GM19397 (cell line): ENCODE results near the gene ANO2.

Experiments
- ATAC-seq: cut with Tn5 transposase; IDR thresholded peaks from one replicate; pipeline ENCODE4 v1.9.1; 2021; ENCODE audit warnings: mild to moderate bottlenecking, moderate library complexity; ENCODE audit not compliant: unreplicated experiment

The ANO2 gene

GRCh38 chr12:5945071-5946008, at the start of gene ANO2:
Gene ANO2, minus strand, starts transcription at chr12:5945259. Its CDS starts 42 bp downstream, at chr12:5945217.
- no peak for ATAC-seq

DNA sequence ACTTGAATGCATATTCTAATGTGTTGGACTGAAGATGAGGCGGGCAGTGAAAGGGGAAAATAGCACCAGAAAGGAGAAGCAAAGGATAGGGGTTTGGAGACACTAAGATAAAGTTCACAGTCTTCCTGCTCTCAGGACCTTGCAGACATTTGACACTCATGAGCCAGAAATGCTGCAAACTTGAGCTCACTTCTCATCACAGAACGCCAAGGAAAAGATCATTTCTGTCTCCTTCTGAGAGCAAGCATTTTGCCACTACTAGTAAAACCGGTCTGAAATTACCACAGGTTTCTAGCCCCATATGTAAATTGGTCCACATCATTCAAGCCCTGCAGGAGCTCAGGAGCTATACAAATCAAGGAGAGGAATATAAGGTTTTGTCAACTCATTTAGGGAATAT, 44.6 kb upstream of the ANO2 start:
- no peak for ATAC-seq

DNA sequence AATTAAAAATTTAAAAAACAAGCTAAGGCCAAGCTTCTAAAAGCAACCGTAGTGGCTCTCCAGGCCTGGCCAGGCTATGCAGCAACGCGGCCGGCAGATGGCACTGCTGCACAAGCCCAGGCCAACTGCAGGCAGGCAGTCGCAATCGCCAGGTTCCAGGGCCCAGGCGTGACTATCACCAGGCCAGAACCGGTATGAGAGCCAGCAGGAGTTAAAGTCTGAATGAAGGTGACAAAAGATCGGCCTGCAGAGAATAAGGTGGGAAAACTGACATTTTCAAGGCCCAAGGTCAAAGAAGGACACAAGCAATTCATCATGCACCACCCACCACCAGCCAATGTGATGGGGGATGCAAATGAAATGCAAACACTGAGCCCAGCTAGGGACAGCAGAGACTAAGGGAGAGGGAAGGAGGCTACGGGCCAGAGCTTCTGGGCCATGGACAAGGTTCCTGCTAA, 43.6 kb upstream of the ANO2 start:
- ATAC-seq = peak; percentile 68

DNA sequence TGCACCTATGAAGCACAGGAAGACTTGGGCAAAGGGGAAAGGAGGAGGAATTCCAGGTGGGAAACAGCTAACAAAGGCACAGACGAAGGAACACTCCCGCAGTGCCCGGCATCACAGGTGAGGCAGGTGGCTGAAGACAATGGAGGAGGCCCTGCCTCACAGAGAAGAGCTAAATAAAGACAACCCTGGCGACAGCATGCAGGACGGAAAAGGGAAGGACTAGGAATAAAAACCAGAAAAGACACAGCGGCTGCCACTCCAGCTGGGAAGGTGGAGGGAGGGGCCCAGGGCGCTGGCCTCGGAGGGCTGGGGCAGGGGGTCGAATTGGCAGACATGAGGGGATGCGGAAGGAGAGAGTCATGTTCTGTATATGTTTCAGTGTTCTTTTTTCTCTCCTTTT, 43.0 kb upstream of the ANO2 start:
- ATAC-seq = no peak

DNA sequence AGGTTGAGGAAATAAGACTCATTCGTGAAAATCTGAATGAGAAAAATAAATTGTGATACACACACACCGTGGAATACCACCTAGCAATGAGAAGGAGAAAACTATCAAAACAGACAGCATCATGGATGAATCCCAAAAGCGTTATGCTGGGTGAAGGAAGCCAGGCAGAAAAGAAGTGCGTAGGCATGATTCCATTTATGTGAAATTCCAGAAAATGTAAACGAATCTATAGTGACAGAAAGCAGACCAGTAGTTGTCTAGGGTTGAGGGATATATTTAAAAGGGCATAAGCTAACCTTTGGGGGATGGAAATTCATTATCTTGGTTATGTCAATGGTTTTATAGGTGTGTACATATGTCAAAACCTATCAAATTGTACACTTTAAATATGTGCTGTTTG, 42.5 kb upstream of the ANO2 start:
- no peak for ATAC-seq

- no peak for ATAC-seq
Measured at GRCh38 chr12:5985471-5985870, 40.4 kb upstream of the ANO2 start.

DNA sequence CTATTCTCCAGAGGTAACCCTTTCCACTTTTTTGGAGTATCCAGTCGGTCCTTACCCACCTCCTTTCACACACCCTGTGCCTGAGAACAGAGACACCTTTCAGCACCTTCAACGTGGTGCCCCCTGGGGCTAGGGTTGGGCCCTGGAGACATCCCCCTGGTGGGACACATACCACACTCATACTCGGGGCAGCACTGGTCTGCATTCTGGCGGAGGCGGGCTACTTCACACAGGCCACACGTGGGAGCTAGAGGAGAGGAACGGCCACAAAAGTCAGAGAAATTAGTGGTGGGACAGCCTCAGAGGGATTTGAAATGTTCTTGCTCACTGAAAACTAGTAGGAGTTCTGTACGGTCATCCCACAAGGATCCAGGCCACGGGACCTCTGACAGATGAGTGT, 39.8 kb upstream of the ANO2 start:
- ATAC-seq = no peak

DNA sequence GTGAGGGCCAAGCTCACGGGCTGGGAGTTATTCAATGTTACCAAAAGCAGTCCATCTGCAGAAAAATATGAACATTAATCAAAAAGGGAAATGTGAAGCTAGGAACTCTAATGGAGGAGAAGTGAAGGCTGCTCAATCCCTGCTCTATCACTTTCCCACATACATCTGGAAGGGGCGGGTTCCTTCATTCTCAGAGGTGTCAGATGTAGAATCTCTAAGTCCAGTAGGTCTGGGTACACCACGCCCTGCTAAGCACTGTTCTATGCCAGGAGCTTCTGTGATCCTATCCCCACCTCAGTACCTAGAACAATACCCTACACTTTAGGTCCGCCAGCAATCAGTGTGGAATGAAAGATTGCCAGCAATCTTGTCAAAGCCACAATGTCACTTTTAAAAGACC, 37.0 kb upstream of the ANO2 start:
- ATAC-seq = no peak

- ATAC-seq = no peak
Measured at GRCh38 chr12:5977556-5977955, 32.5 kb upstream of the ANO2 start.

DNA sequence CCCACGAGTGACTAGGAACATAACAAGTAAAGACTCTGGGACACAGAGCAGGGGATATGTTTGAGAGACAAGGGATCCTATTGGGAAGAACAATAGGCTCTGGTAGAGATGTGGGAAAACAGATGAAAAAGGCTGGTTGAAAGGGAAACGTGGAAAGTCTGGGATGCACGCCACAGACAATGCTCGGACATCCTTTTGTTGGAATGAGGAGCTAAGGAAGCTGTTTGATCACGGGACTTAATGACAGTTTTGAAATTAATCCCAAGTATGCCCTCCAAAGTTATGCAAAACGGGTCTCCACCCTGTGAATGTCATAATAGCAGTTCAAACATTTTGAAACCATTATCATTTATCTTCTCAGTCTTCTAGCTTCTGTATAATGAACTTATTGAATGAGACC, 31.7 kb upstream of the ANO2 start:
- ATAC-seq = no peak

DNA sequence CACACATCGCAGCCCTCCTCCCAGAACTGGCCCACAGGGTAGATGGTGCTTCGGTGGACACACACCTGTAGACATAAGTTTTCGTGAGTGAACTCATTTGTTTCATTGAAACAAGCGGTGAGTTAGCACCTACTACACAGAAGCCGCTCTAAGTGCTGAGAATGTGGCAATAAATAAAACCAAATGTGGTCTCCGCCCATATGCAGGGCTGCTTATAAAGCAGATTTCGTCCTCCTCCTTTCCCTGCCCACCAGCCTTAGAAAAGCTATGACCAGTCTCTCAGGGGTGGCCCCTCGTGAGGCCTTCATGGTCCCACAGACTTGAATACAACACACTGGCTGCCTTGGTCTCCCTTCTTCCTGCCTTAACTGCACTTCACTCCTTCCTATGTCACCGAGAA, 31.1 kb upstream of the ANO2 start:
- ATAC-seq = no peak

- ATAC-seq = no peak
Measured at GRCh38 chr12:5973461-5974115, 28.5 kb upstream of the ANO2 start.

GRCh38 chr12:5972387-5972786, 27.3 kb upstream of the ANO2 start:
- no peak for ATAC-seq

- ATAC-seq = no peak
Measured at GRCh38 chr12:5971194-5971850, 26.3 kb upstream of the ANO2 start.

- ATAC-seq = no peak
Measured at GRCh38 chr12:5969974-5970690, 25.1 kb upstream of the ANO2 start.

DNA sequence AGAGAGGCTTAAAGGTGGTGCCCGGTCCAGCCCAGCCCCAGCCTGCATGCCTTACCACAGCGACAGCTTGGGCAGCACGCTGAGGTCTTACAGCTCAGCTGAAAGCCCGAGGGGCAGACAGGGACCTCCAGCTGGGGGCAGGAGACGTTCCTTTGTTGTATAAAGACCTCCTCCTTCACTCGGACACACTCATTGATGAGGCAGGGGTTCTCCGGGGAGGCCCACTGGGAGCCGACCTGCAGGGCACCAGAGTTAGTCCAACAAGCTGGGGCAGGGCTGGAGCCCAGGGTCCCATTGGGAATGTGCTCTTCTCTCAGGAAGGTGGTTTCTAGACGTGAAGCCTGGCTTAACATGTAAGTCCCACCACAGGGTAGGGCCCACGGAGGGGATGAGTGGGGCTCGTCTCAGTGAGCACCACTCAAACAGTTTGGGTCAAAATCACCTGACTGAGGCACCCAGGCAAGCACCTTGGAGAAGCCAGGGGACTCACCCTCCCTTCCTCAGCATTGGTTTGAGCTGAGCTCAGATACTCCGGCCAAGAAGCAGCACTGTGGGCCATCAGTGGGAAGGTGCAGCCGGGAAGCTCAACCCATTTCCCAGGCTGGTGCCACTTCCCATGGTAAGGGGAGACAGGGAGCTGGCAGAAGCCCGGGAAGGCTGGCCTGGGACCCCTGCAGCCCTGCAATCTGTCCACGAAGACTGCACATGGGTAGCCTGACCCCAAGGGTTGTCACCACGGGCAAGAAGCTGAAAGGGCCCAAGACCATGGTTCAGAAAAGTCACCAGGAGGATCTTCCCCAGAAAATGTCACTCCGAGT, 24.3 kb upstream of the ANO2 start:
- ATAC-seq = no peak

GRCh38 chr12:5967645-5968415, 22.8 kb upstream of the ANO2 start:
- no peak for ATAC-seq

- no peak for ATAC-seq
Measured at GRCh38 chr12:5966486-5967095, 21.5 kb upstream of the ANO2 start.

DNA sequence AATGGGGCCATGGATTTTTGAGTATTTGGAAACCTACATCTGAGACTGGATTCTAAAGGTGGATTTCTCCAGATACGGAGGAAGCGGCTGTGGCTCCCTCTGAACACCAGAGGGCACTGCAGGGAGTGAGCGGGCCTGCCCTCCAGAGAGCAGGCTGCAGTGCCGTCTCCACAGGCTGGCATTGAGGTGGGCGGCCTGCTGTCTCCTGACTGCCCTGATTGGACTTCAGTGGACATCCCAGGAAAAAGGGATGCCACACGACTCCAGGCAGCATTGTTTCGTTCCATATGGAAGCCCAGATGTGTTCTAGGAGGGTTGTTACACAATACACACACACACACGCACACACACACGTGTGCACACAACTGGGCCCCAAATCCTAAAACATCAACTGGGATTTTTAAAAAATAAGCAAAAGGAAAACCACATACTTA, 20.9 kb upstream of the ANO2 start:
- no peak for ATAC-seq
